GM19193 (cell line): ENCODE data around the gene TWIST2.

ENCODE experiments used
- POLR2A ChIP-seq: IDR thresholded peaks from 4 replicates; pipeline ENCODE4 v1.6.1; 2011; ENCODE audit not compliant: insufficient read depth, insufficient read length; ENCODE audit errors: extremely low read depth

Gene TWIST2

DNA sequence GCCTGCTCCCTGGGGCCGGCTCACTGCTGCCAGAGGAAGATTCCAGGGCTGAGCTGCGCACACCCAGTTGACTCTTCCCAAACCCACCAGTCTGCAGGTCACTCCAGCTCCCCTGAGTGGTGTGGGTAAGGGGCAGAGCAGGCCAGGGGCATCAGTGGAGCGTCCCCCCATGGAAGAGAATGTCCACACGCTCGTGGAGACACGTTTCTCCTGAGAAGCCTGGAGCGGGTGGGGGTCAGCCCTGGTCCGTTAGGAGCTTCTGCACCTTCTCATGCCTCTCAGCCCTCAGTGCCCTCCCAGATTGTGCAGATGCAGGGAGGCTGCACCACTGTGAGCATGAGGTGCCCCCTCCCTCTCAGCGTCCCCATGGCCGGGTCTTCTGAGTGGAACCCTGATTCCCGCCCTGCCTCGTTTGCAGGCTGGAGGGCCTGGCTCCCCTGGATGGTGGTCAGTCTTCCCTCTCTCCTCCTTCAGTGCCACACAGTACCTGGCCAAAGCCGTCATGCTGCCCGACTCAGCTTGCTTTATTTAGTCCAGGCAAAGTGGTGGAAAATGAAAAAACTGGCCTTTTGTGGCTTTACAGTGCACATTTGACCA is 37.0 kb downstream of the TWIST2 start:
- no peak for TF ChIP-seq POLR2A

DNA sequence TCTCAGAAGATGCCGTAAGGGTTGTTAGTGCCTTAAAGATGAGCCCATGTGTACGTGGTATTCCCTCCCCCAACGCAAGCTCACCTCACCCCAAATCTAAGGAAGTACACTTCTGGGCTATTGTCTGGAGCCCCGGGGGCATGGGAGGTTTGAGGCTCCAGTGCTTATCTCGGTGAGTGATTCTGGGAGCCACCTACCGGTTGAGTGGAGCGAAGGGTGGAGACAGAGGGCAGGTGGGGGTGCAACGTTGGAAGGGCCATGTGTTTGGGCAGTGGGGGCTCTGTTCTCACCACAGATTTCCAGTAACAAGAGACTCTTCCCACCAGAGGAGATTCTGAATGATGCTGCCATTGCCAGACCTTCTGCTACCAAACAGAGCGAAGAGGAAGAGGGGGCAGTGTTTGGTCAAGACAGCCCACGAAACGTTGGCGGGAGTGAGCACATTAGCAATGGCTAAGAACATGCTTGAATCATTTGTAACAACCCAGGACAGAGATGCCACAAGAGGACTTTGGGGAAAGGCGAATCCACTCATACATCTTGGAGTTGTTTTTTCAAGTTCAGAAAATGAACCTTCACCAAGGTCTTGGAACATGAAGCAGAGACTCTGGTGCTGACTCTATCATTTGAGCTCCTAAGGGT is 38.7 kb downstream of the TWIST2 start:
- TF ChIP-seq POLR2A: no peak

DNA sequence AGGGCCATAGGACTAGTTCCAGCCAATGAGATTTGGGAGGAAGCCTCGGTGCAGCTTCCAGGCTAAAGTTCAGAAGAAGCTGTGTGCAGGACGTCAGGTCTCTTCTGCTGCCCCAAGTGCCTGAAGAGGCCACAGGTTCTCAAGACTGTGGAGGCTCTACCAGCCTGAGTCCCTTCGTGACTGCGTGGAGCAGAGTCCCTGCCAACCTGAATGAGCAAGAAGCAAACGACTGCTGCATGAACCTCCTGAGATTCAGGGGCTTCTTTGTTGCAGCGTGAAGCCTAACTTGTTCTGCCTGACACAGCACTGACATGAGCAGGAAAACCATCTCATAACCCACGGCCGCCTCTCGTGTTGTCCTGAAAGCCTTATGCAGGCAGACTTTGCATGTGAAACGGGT is 39.7 kb downstream of the TWIST2 start:
- no peak for TF ChIP-seq POLR2A

DNA sequence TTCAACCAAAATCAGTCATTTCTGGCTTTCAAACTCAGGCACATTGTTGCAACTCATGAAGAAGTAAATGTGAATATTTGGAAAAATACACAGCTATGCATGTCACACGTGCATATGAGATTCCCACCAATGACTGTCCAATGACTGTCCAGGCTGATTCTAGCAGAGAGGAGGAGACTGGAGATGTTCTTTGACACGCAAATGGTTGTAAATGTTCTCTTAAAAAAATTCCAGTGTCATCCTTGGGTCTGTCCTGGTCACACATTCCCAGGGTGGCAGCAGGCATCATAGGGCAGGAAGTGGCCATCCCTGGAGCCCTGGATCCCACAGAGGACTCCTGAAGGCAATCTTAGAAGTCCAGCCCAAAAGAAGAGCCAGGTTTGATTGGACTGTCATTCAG is 40.9 kb downstream of the TWIST2 start:
- TF ChIP-seq POLR2A: no peak

- no peak for TF ChIP-seq POLR2A
Observed at GRCh38 chr2:238890131-238890530, 42.2 kb downstream of the TWIST2 start.

DNA sequence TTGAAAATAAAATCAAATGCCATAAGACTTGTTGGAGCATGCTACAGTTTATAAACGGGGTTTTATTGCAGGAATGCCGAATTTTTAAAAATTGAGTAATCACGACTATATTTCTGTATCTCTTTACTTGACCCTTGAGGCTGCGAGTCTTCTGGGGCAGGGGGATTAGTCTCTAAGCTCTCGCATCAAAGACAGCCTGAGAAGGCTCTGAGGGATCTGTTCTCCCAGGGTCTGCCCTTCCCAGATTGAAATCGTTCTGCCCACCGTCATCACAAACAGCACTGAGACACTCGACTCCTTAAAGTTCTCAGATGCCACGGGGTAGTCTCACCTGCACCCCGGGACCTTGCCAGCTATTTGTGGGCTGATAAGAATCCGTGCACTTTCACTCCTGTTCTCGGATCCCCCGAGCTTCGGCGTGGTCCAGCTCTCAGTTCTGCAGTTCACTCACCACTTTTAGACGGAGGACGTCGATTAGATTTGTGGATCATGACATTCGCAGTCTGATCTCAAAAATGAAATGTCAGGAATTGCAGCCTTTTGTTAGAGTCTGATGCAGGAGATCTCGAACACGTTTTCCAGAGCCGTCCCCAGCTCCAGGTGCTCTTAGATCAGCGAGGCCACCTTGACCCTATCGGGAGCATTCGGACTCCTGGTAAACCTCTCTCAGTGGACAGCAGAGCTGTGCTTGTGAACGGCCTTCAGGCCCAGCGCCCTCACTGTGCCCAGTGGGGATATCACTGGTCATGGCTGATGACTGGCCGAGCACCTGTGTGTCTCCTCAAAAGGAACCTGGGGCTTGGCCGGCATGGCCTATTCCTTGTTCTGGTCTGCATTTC is 43.0 kb downstream of the TWIST2 start:
- no peak for TF ChIP-seq POLR2A

DNA sequence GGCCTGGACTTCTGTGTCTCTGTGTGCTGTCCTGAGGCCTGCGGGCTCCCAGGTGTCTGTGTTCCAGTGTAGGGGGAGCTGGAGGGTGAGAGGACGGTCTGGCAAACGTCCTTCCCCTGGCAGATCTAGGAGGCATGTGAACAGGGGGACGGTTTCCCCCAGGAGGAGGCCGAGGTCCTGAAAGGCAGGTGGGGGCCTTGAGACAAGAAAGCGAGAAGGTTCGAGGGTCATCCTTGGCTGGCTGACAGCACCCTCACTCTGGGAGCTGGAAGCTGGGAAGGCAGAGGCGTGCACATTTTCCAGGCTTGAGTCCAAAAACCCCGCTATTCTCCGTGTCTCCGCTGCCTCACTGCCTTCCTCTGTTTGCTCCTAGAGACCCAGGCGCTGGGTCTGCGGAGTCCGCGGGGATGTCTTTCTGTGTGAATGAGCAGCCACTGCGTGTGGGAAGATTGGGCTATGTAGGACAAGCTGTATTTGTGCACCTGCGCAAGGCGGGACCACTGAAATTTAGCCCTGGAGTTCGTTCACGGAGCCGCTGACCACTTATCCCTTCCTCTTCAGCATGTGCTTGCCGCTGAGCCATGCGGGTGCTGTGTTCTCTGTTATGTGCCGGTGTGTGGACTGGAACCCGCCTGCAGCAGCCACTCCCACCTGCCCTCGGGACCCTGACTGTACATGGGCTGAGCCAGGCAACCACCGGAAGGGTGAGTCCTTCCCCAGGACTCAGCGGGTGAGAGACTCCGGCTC is 43.7 kb downstream of the TWIST2 start:
- no peak for TF ChIP-seq POLR2A

DNA sequence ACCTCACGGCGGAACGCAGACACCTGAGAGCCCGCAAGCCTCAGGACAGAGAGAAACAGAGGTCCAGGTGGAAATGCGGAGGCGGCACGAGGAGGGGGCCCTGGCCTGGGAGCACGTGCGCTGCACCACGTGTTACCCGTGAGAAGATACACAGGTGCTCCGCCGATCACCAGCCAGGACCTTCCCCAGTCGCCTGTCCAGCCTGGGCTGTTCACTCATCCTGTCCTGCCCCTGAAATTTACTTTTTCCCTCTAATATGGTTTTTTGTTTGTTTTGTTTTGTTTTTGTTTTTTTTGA is 44.3 kb downstream of the TWIST2 start:
- no peak for TF ChIP-seq POLR2A

GRCh38 chr2:238892796-238893195 is 44.9 kb downstream of the TWIST2 start:
- no peak for TF ChIP-seq POLR2A

DNA sequence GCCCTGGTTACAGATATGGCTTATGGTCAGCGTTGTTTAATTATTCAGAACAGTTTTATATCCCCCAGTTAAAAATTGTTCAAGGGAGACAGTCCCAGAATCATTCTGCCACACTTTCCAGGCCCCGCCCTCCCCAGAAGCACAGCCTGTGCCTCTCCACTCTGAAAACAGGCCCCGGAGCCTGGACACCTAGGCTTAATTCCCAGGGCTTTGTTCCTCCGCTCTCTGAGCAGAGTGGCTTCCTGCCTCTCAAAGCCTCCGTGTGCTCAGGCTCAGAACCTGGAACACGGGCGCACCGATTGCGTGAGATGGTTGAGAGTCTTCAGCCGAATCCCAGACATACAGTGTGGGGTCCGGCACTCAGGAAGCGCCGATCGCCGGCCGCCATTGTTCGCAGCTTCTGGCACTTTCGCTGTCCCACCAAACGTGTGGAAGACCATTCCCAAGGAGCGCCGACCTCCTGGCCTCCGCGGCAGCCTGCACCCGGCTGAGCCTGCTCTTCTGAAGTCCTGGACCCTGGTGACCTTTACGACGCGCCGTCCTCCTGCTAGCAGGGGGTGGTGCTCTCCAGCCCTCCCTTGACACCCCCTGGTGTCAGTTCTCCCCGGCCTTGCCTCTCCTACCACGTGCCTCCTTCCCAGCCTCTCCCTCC is 45.6 kb downstream of the TWIST2 start:
- no peak for TF ChIP-seq POLR2A

DNA sequence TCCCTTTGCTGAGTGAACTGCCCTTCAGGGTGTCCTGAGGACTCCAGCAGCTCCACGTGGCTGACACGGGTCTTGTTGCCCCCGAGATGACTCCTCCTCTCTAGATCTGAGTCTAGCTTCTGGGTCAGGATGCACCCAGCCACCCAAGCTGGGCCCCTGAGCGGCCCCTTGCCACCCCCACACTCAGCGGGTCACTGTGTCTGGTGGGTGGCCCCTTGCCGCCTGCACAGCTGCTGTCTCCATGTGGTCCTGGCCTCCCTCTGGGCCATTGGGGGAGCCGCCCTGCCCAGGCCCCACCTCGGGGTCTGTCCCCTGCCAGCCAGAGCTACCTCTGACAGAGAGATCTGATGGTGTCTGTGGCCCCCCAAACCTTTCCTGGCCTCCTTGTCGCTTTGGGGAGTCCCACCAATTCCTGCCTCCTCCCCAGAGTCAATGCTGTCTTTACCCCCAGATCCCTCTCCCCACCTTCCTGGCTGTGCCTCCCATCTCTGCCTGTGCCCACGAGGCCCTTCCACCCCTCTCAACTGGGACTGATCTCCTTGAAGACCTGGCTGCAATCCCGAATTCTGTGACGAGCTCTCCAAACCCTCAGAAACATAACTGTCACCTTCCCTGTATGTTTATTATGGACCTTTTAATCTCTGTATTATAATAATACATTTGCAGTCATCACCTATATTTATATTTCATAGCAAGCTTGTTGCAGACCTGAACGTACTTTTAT is 46.5 kb downstream of the TWIST2 start:
- TF ChIP-seq POLR2A: no peak

DNA sequence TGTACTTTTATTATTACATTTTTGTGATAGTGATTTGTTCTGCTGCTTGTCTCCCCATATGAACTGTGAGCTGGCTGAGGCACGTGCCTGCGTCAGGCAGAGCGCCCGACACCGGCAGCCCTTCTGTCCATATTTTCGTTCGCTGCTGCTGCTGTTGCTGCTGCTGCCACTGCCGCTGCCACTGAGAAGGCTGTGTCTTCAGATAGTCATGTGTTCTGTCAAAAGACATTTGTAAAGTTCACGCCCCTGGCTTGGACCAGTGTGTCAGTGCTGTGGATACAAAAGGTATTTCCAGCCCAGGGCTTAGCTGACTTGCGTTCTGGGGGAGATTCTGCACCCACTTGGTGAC is 47.0 kb downstream of the TWIST2 start:
- no peak for TF ChIP-seq POLR2A

GRCh38 chr2:238895361-238895882 is 47.5 kb downstream of the TWIST2 start:
- TF ChIP-seq POLR2A: no peak
